Activated CD4-positive, alpha-beta T cell treated with anti-CD3 and anti-CD28 coated beads, Interleukin-2, amount 10 ng/mL, durations not matched to agents 24 days and 14 days (primary cell): ENCODE results near the gene C19orf25. TPM values are rescaled to one million over a fixed set of nuclear protein-coding genes. Genes with fewer than 3 reads are reported as not detected.

Experiments used
- DNase-seq: peaks from one replicate; pipeline ENCODE4 v3.0.0; 2022
- H3K27ac Mint-ChIP-seq: one replicate; pipeline ENCODE4 v1.8.0; 2022; ENCODE audit warnings: mild to moderate bottlenecking, mixed read lengths
- H3K27me3 Mint-ChIP-seq: one replicate; pipeline ENCODE4 v1.8.0; 2022; ENCODE audit warnings: mixed read lengths
- H3K36me3 Mint-ChIP-seq: one replicate; pipeline ENCODE4 v1.8.0; 2022; ENCODE audit warnings: low read depth, mild to moderate bottlenecking, mixed read lengths
- H3K4me1 Mint-ChIP-seq: one replicate; pipeline ENCODE4 v1.8.0; 2021; ENCODE audit warnings: mixed read lengths
- H3K4me3 Mint-ChIP-seq: one replicate; pipeline ENCODE4 v1.8.0; 2022; ENCODE audit warnings: mild to moderate bottlenecking, moderate library complexity, mixed read lengths
- H3K9me3 Mint-ChIP-seq: one replicate; pipeline ENCODE4 v1.8.0; 2021; ENCODE audit warnings: mixed read lengths
- intact Hi-C: fragments of 100-400 bp; cut with micrococcal nuclease; formaldehyde crosslinking; loops from one replicate; pipeline ENCODE4 v1.15.1; 2023
- total RNA-seq: library from RNA; stranded (reverse); gene quantifications from 2 replicates; pipeline ENCODE4 v1.2.3, GENCODE V29; 2022

C19orf25 gene
- total RNA-seq, 1 donor from 2014 or later: 38.0 TPM

- intact Hi-C loops: loop anchor here (5.0 kb wide), 1 partner anchor 291 kb away; no protein-coding TSS in a partner anchor
- H3K27ac Mint-ChIP-seq: no peak overlapping the region
- no peak for DNase-seq
- no peaks in the 10 kb centered on the region for H3K9me3 Mint-ChIP-seq
- peaks cover 1% of the 10 kb centered on the region for H3K36me3 Mint-ChIP-seq
- no peak overlapping the region for H3K4me3 Mint-ChIP-seq
- peaks cover 1% of the 10 kb centered on the region for H3K27me3 Mint-ChIP-seq
- H3K4me1 Mint-ChIP-seq: peaks cover under 1% of the 10 kb centered on the region
These were observed 13.0 kb downstream of the C19orf25 start for GRCh38 chr19:1466018-1466460.

GRCh38 chr19:1465191-1466016 is 13.6 kb downstream of the C19orf25 start:
- Mint-ChIP-seq H3K4me1 (no peaks in the 10 kb centered on the region), H3K9me3 (no peaks in the 10 kb centered on the region), H3K27me3 (peaks cover 1% of the 10 kb centered on the region), H3K4me3 (no peak overlapping the region), H3K27ac (no peak overlapping the region), H3K36me3 (peaks cover 1% of the 10 kb centered on the region)
- peak; percentile 72 for DNase-seq
- intact Hi-C loops: loop anchor here (5.0 kb wide), 1 partner anchor 292 kb away; no protein-coding TSS in a partner anchor

DNA sequence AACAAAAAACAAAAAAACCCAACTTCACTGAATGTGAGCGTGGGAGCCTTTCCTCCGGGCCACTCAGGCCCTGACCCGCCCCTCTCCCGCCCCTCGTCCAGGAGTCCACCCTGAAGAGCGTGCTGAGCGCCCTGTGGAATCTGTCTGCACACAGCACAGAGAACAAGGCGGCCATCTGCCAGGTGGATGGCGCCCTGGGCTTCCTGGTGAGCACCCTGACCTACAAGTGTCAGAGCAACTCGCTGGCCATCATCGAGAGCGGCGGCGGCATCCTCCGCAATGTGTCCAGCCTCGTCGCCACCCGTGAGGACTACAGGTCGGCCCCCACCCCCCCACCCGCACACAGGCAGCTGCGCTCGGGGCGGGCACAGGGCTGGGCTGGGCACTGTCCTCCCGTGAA is 17.2 kb downstream of the C19orf25 start:
- intact Hi-C loops: no loop called here
- Mint-ChIP-seq H3K36me3 (no peaks in the 10 kb centered on the region), H3K4me3 (no peak overlapping the region), H3K9me3 (no peaks in the 10 kb centered on the region), H3K4me1 (no peaks in the 10 kb centered on the region), H3K27me3 (peaks cover 15% of the 10 kb centered on the region), H3K27ac (no peak overlapping the region)
- no peak for DNase-seq

DNA sequence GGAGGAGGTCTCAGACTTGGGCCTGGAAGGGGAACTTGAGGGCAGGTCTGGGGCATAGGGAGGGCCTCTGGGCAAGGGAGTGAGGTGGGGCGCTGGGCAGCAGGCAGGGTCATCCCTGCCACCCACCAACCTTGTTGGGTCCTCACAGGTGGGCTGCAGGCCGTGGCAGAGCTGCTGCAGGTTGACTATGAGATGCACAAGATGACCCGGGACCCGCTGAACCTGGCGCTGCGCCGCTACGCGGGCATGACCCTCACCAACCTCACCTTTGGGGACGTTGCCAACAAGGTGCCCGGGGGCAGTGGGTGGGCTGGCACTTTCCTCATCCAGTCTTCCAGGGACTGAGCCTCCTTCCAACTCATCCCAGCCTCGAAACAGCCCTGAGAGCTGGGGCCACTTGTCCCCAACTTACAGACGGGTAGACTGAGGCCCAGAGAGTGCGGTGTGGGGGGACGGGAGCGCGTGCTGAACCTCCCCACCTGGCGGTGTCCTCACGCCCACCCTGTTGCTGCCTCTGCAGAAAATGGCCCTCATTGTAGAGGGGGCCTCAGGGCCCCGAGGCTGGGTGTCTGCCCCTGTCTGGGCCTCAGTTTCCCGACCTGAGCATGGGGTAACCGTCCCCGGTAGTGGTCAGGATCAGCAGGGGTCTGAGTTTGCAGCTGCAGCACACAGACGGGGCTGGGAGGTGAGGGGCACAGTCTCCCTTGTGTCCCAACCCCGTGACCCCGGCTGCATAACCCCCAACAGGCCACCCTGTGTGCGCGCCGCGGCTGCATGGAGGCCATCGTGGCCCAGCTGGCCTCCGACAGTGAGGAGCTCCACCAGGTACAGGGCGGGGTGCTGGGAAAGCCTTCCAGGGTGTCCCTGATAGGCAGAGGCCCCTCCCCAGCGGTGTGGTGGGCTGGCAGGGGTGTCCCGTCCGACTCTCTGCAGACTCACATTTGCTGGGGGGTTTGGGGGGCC is 18.7 kb downstream of the C19orf25 start:
- H3K9me3 Mint-ChIP-seq: no peaks in the 10 kb centered on the region
- peaks cover 20% of the 10 kb centered on the region for H3K27me3 Mint-ChIP-seq
- H3K27ac Mint-ChIP-seq: no peak overlapping the region
- peaks cover 4% of the 10 kb centered on the region for H3K4me1 Mint-ChIP-seq
- H3K36me3 Mint-ChIP-seq: peaks cover 2% of the 10 kb centered on the region
- no peak overlapping the region for H3K4me3 Mint-ChIP-seq
- no peak for DNase-seq
- intact Hi-C loops: no loop called here

DNA sequence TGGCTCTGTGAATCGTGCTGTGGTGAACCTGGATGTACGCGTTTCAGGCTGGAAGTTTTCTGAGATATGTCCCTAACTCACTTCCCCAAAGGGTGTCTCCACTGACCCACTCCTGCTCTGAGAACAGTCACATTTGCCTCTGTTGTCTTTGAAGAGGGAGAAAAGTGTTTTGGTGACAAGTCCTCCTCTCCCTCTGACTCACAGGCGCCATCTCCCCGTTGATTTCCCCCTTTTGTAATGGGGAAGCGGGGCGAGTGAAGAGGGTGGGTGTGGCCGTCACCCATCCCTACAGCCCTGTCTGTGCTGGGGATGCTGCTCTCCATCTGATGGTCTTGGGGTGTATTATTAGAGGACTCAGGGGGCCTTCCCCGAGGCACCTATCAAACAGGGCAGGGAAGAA is 19.5 kb downstream of the C19orf25 start:
- intact Hi-C loops: no loop called here
- no peak for DNase-seq
- H3K27ac Mint-ChIP-seq: no peak overlapping the region
- no peaks in the 10 kb centered on the region for H3K9me3 Mint-ChIP-seq
- peaks cover 7% of the 10 kb centered on the region for H3K4me1 Mint-ChIP-seq
- peaks cover 2% of the 10 kb centered on the region for H3K36me3 Mint-ChIP-seq
- H3K27me3 Mint-ChIP-seq: peaks cover 25% of the 10 kb centered on the region
- no peak overlapping the region for H3K4me3 Mint-ChIP-seq

- intact Hi-C loops: no loop called here
These were observed 21.1 kb downstream of the C19orf25 start for GRCh38 chr19:1457892-1458291.

GRCh38 chr19:1457031-1457739 is 21.8 kb downstream of the C19orf25 start:
- Mint-ChIP-seq H3K27me3 (peaks cover 36% of the 10 kb centered on the region), H3K4me1 (peaks cover 7% of the 10 kb centered on the region), H3K9me3 (no peaks in the 10 kb centered on the region), H3K27ac (peak overlapping the region; percentile 37), H3K4me3 (no peak overlapping the region), H3K36me3 (peaks cover 2% of the 10 kb centered on the region)
- no peak for DNase-seq
- intact Hi-C loops: no loop called here

More at GRCh38 chr19:1457892-1458291, 21.1 kb downstream of the C19orf25 start:
- H3K4me1 Mint-ChIP-seq: peaks cover 7% of the 10 kb centered on the region
- H3K27me3 Mint-ChIP-seq: peaks cover 32% of the 10 kb centered on the region
- DNase-seq: no peak
- H3K4me3 Mint-ChIP-seq: no peak overlapping the region
- H3K27ac Mint-ChIP-seq: no peak overlapping the region
- no peaks in the 10 kb centered on the region for H3K9me3 Mint-ChIP-seq
- H3K36me3 Mint-ChIP-seq: peaks cover 2% of the 10 kb centered on the region

GRCh38 chr19:1456121-1456900 is 22.7 kb downstream of the C19orf25 start:
- peaks cover 41% of the 10 kb centered on the region for H3K27me3 Mint-ChIP-seq
- peaks cover 2% of the 10 kb centered on the region for H3K36me3 Mint-ChIP-seq
- no peak overlapping the region for H3K27ac Mint-ChIP-seq
- H3K9me3 Mint-ChIP-seq: no peaks in the 10 kb centered on the region
- no peak for DNase-seq
- intact Hi-C loops: no loop called here
- H3K4me1 Mint-ChIP-seq: peaks cover 7% of the 10 kb centered on the region
- no peak overlapping the region for H3K4me3 Mint-ChIP-seq

- H3K9me3 Mint-ChIP-seq: no peaks in the 10 kb centered on the region
- DNase-seq: peak; percentile 88
- H3K27me3 Mint-ChIP-seq: peaks cover 49% of the 10 kb centered on the region
- H3K36me3 Mint-ChIP-seq: peaks cover 2% of the 10 kb centered on the region
- H3K27ac Mint-ChIP-seq: peak overlapping the region; percentile 49
- peak overlapping the region; percentile 48 for H3K4me3 Mint-ChIP-seq
- H3K4me1 Mint-ChIP-seq: peaks cover 9% of the 10 kb centered on the region
- intact Hi-C loops: no loop called here
These were observed 23.5 kb downstream of the C19orf25 start for GRCh38 chr19:1455336-1456120.

DNA sequence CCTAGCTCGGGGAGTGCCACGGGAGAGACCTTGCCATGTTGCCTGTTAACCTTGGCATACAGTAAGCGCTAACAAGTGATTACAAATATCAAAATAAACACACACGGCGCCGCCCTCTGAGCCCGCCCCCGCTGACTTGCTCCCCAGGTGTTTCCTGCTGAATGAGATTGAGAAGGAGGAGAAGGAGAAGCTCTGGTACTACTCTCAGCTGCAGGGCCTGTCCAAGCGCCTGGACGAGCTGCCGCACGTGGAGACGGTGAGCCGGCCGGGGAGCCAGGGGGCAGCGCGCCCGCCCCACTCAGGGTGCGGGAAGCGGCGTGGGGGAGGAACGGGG is 24.0 kb downstream of the C19orf25 start:
- intact Hi-C loops: no loop called here
- peaks cover 9% of the 10 kb centered on the region for H3K4me1 Mint-ChIP-seq
- H3K9me3 Mint-ChIP-seq: no peaks in the 10 kb centered on the region
- peaks cover 52% of the 10 kb centered on the region for H3K27me3 Mint-ChIP-seq
- H3K36me3 Mint-ChIP-seq: peaks cover 2% of the 10 kb centered on the region
- DNase-seq: no peak
- no peak overlapping the region for H3K27ac Mint-ChIP-seq
- H3K4me3 Mint-ChIP-seq: no peak overlapping the region

GRCh38 chr19:1453525-1454364 is 25.3 kb downstream of the C19orf25 start:
- Mint-ChIP-seq H3K36me3 (peaks cover 2% of the 10 kb centered on the region), H3K4me1 (peaks cover 9% of the 10 kb centered on the region)

More at GRCh38 chr19:1453525-1454364, 25.3 kb downstream of the C19orf25 start:
- Mint-ChIP-seq H3K27me3 (peaks cover 54% of the 10 kb centered on the region), H3K9me3 (no peaks in the 10 kb centered on the region), H3K4me3 (no peak overlapping the region), H3K27ac (no peak overlapping the region)
- intact Hi-C loops: no loop called here
- no peak for DNase-seq
